HCT116 (cell line): ENCODE results near the gene SUSD6. TPM values are rescaled to one million over a fixed set of nuclear protein-coding genes. Genes with fewer than 3 reads are reported as not detected.

ENCODE experiments used
- ATAC-seq: fragments of 200-7000 bp; cut with Tn5 transposase; 2 replicates; pipeline ENCODE4 v1.9.1; 2020; ENCODE audit warnings: mild to moderate bottlenecking, moderate library complexity
- BruUV-seq: library from RNA; stranded (reverse); fragments of 400-500 nt; replicated peaks from 2 replicates; lab custom pipeline; 2021; lab: Mats Ljungman, UMichigan
- CTCF ChIA-PET: fragments of 300-600 bp; sonication (Branson Sonifier 250); formaldehyde crosslinking; loops from one replicate; lab custom pipeline; 2021; ENCODE audit warnings: antibody characterized with exemption; lab: Charles Lee
- POLR2A ChIA-PET: fragments of 300-600, 350-600 bp; sonication (Branson Sonifier 250); formaldehyde crosslinking; loops from one replicate; lab custom pipeline; 2021; ENCODE audit warnings: antibody characterized with exemption; lab: Charles Lee
- RAD21 ChIA-PET, 2 experiments: fragments of 300-600 bp; sonication (Branson Sonifier 250); formaldehyde crosslinking; loops; one replicate each; lab custom pipeline; 2023; ENCODE audit warnings: low total read pairs in 2 of 2; ENCODE audit not compliant: uncharacterized antibody in 2 of 2, unreplicated experiment in 2 of 2, low non-redundant PET in 1 of 2; lab: Charles Lee
- DNase-seq: peaks from one replicate; pipeline ENCODE4 v3.0.0-alpha.2; 2010; ENCODE audit warnings: low read depth, low spot score
- H2AFZ ChIP-seq: fragments of 200-600 bp; shearing (Covaris generic), sonication (generic); 2 replicates; pipeline ENCODE4 v1.6.1; 2017; ENCODE audit warnings: low read depth, mixed run types, mixed read lengths, antibody characterized with exemption, low read length; ENCODE audit not compliant: poor library complexity, severe bottlenecking
- H3K27ac ChIP-seq: 2 replicates; pipeline ENCODE4 v1.5.1; 2012; ENCODE audit warnings: low read depth, low read length
- H3K27me3 ChIP-seq: fragments of 200-600 bp; sonication (generic); 2 replicates; pipeline ENCODE4 v1.6.1; 2016; ENCODE audit warnings: mixed run types, low read length, mixed read lengths; ENCODE audit not compliant: insufficient read depth
- H3K36me3 ChIP-seq, 2 experiments: fragments of 200-500 bp in 1 of 2; fragments of 200-600 bp in 1 of 2; sonication (Bioruptor generic) in 1 of 2; sonication (generic) in 1 of 2; 2 replicates each; pipeline versions ENCODE4 v1.5.1 to v1.6.1; 2014 to 2016; ENCODE audit warnings: low read length in 2 of 2, inconsistent platforms in 1 of 2, mixed read lengths in 1 of 2, mixed run types in 1 of 2; ENCODE audit not compliant: insufficient read depth in 2 of 2, control insufficient read depth in 1 of 2
- H3K4me1 ChIP-seq, 2 experiments: fragments of 200-600 bp in 1 of 2; sonication (generic) in 1 of 2; 2 replicates each; pipeline versions ENCODE4 v1.5.1 to v1.6.1; 2012 to 2017; ENCODE audit warnings: low read length in 2 of 2, inconsistent platforms in 1 of 2, mild to moderate bottlenecking in 1 of 2, mixed read lengths in 1 of 2, mixed run types in 1 of 2, moderate library complexity in 1 of 2; ENCODE audit not compliant: insufficient read depth in 2 of 2, control insufficient read depth in 1 of 2
- H3K4me2 ChIP-seq: fragments of 200-600 bp; sonication (generic); 2 replicates; pipeline ENCODE4 v1.6.1; 2017; ENCODE audit warnings: mixed run types, low read length, mixed read lengths
- H3K4me3 ChIP-seq, 2 experiments: fragments of 200-600 bp in 1 of 2; sonication (generic) in 1 of 2; replicated peaks in 1 of 2; 2 replicates each; pipeline ENCODE4 v1.5.1; 2011 to 2016; ENCODE audit warnings: low read length in 2 of 2, control low read depth in 1 of 2, low read depth in 1 of 2, mild to moderate bottlenecking in 1 of 2, mixed read lengths in 1 of 2, mixed run types in 1 of 2
- H3K79me2 ChIP-seq: fragments of 200-600 bp; sonication (generic); 2 replicates; pipeline ENCODE4 v1.6.1; 2017; ENCODE audit warnings: mild to moderate bottlenecking, mixed run types, low read length, moderate library complexity, mixed read lengths; ENCODE audit not compliant: insufficient read depth
- H3K9ac ChIP-seq: fragments of 200-600 bp; sonication (generic); 2 replicates; pipeline ENCODE4 v1.6.1; 2016; ENCODE audit warnings: low read length, mixed read lengths
- H3K9me2 ChIP-seq: fragments of 200-600 bp; sonication (generic), shearing (Covaris generic); 2 replicates; pipeline ENCODE4 v1.6.1; 2017; ENCODE audit warnings: mixed run types, mild to moderate bottlenecking, moderate library complexity; ENCODE audit not compliant: insufficient read depth
- H3K9me3 ChIP-seq, 2 experiments: fragments of 200-500 bp in 1 of 2; fragments of 200-600 bp in 1 of 2; sonication (Bioruptor generic) in 1 of 2; sonication (generic) in 1 of 2; 2 replicates each; pipeline ENCODE4 v1.6.1; 2014 to 2017; ENCODE audit warnings: low read length in 2 of 2, mixed read lengths in 2 of 2, inconsistent platforms in 1 of 2, low read depth in 1 of 2, mild to moderate bottlenecking in 1 of 2, mixed run types in 1 of 2, moderate library complexity in 1 of 2; ENCODE audit not compliant: control insufficient read depth in 1 of 2, insufficient read depth in 1 of 2
- H4K20me1 ChIP-seq: fragments of 200-600 bp; sonication (generic), shearing (Covaris generic); 2 replicates; pipeline ENCODE4 v1.6.1; 2017; ENCODE audit warnings: mixed run types, mild to moderate bottlenecking, moderate library complexity; ENCODE audit not compliant: insufficient read depth
- CBX3 ChIP-seq: IDR thresholded peaks from 2 replicates; pipeline ENCODE4 v1.6.1; 2012; ENCODE audit warnings: low read depth
- CEBPB ChIP-seq: IDR thresholded peaks from 2 replicates; pipeline ENCODE4 v1.6.1; 2012; ENCODE audit warnings: low read depth
- EZH2 ChIP-seq: fragments of 200-600 bp; sonication (generic); IDR thresholded peaks from 2 replicates; pipeline ENCODE4 v1.6.1; 2017; ENCODE audit warnings: antibody characterized with exemption, mixed run types
- EZH2phosphoT487 ChIP-seq: fragments of 200-600 bp; IDR thresholded peaks from 2 replicates; pipeline ENCODE4 v1.6.1; 2018; ENCODE audit warnings: antibody characterized with exemption, borderline replicate concordance
- MAX ChIP-seq: IDR thresholded peaks from 2 replicates; pipeline ENCODE4 v1.6.1; 2012
- POLR2A ChIP-seq: IDR thresholded peaks from 2 replicates; pipeline ENCODE4 v1.7.0; 2011; ENCODE audit warnings: borderline replicate concordance; ENCODE audit not compliant: insufficient read depth, insufficient read length; ENCODE audit errors: extremely low read depth
- RAD21 ChIP-seq: IDR thresholded peaks from 2 replicates; pipeline ENCODE4 v1.6.1; 2012; ENCODE audit warnings: low read depth, mild to moderate bottlenecking
- SIN3A ChIP-seq: IDR thresholded peaks from 2 replicates; pipeline ENCODE4 v1.6.1; 2012; ENCODE audit warnings: low read depth
- SRF ChIP-seq: IDR thresholded peaks from 2 replicates; pipeline ENCODE4 v1.6.1; 2012; ENCODE audit warnings: low read depth
- TCF7L2 ChIP-seq: IDR thresholded peaks from 2 replicates; pipeline ENCODE4 v1.7.0; 2011; ENCODE audit warnings: borderline replicate concordance, inconsistent platforms; ENCODE audit not compliant: insufficient read depth, insufficient read length; ENCODE audit errors: extremely low read depth
- YY1 ChIP-seq: IDR thresholded peaks from 2 replicates; pipeline ENCODE4 v1.6.1; 2011; ENCODE audit warnings: low read length, low read depth, moderate library complexity, mild to moderate bottlenecking; ENCODE audit not compliant: insufficient replicate concordance; ENCODE audit errors: extremely low read depth
- ZBTB33 ChIP-seq: IDR thresholded peaks from 2 replicates; pipeline ENCODE4 v1.6.1; 2011; ENCODE audit warnings: mild to moderate bottlenecking, low read length, moderate library complexity; ENCODE audit not compliant: insufficient replicate concordance; ENCODE audit errors: extremely low read depth
- ZFX ChIP-seq: fragments of 450-650 bp; IDR thresholded peaks from 2 replicates; pipeline ENCODE4 v1.6.1; 2017
- intact Hi-C: fragments of 100-400 bp; cut with micrococcal nuclease; formaldehyde crosslinking; loops from 2 replicates; pipeline ENCODE4 v1.10.0; 2022
- total RNA-seq: library from RNA; stranded (reverse); gene quantifications from one replicate; pipeline ENCODE4 v1.2.1, GENCODE V29; 2021; ENCODE audit not compliant: unreplicated experiment

Gene SUSD6
- total RNA-seq, 1 experiment from 2014 or later, result 6.4 TPM

- no TSS peak for BruUV-seq
- Histone ChIP-seq H4K20me1 (no peaks in the 10 kb centered on the region), H3K27me3 (no peaks in the 10 kb centered on the region), H3K9me2 (no peaks in the 10 kb centered on the region), H3K79me2 (no peaks in the 10 kb centered on the region), H3K4me3 (no peak overlapping the region), H3K27ac (no peak overlapping the region), H3K9me3 (no peaks in the 10 kb centered on the region), H2AFZ (no peak overlapping the region), H3K4me1 (peaks cover 2 to 7% of the 10 kb centered on the region in 2 experiments; a peak in 2 of 4 replicates), H3K9ac (no peak overlapping the region), H3K4me2 (no peak overlapping the region), H3K36me3 (no peaks in the 10 kb centered on the region)
- POLR2A ChIA-PET, result no interaction called here
- DNase-seq (no peak), ATAC-seq (no peak)
- CTCF ChIA-PET, result no interaction called here
- RAD21 ChIA-PET, result no interaction called here
- TF ChIP-seq MAX (no peak), SIN3A (no peak), RAD21 (no peak), TCF7L2 (no peak), CEBPB (no peak)
- intact Hi-C loops, result no loop called here
Observed at GRCh38 chr14:69720912-69721311, 109.5 kb downstream of the SUSD6 start.

- H3K9me3 ChIP-seq, result no peaks in the 10 kb centered on the region
- H3K79me2 ChIP-seq, result no peaks in the 10 kb centered on the region
- H3K27me3 ChIP-seq, result no peaks in the 10 kb centered on the region
- H3K9me2 ChIP-seq, result no peaks in the 10 kb centered on the region
- ChIA-PET RAD21 (interaction anchor here (0.6 to 1.0 kb wide), 3 partner anchors 122 to 147 kb away, joined by 3 to 6 read pairs (median 4); no protein-coding TSS in a partner anchor), POLR2A (interaction anchor here (1.0 kb wide), 1 partner anchor 122 kb away, joined by 3 read pairs; no protein-coding TSS in a partner anchor), CTCF (interaction anchor here (0.6 to 2.0 kb wide), 6 partner anchors 38 to 192 kb away, joined by 3 to 25 read pairs (median 6); no protein-coding TSS in a partner anchor)
- no peak for DNase-seq
- H3K4me2 ChIP-seq, result peak overlapping the region; percentile 84
- no TSS peak for BruUV-seq
- peak overlapping the region; percentile 74 for H2AFZ ChIP-seq
- peak overlapping the region; percentile 39 for H3K9ac ChIP-seq
- peak; percentile 95 for ATAC-seq
- no peaks in the 10 kb centered on the region for H4K20me1 ChIP-seq
- intact Hi-C loops, result loop anchor here (1.0 kb wide), 2 partner anchors 124 to 142 kb away; no protein-coding TSS in a partner anchor
- H3K27ac ChIP-seq, result peak overlapping the region; percentile 29; the same call in 1 of the 2 replicates
- peak overlapping the region; percentile 17 to 49; a peak in 3 of 4 replicates for H3K4me3 ChIP-seq
- H3K4me1 ChIP-seq, result peaks cover 0 to 8% of the 10 kb centered on the region in 2 experiments; a peak in 3 of 4 replicates
- no peaks in the 10 kb centered on the region for H3K36me3 ChIP-seq
- TF ChIP-seq YY1, result no peak
- no peak for TF ChIP-seq SRF
- no peak for TF ChIP-seq EZH2
- no peak for TF ChIP-seq CEBPB
- no peak for TF ChIP-seq SIN3A
- no peak for TF ChIP-seq POLR2A
- TF ChIP-seq CBX3, result peak; percentile 92
- TF ChIP-seq EZH2phosphoT487, result no peak
- TF ChIP-seq ZBTB33, result no peak
- peak; percentile 70 for TF ChIP-seq ZFX
Observed at GRCh38 chr14:69726761-69727511, 115.5 kb downstream of the SUSD6 start.
